Measurements from ENCODE around the gene NPAS3. TPM values are rescaled to one million over a fixed set of nuclear protein-coding genes. Genes with fewer than 3 reads are reported as not detected.

The NPAS3 gene
- total and polyA plus RNA-seq, 2 of the 13 experiments (the other 11 are each of a cell fraction or from before 2014, with no cell fraction given): not detected

DNA sequence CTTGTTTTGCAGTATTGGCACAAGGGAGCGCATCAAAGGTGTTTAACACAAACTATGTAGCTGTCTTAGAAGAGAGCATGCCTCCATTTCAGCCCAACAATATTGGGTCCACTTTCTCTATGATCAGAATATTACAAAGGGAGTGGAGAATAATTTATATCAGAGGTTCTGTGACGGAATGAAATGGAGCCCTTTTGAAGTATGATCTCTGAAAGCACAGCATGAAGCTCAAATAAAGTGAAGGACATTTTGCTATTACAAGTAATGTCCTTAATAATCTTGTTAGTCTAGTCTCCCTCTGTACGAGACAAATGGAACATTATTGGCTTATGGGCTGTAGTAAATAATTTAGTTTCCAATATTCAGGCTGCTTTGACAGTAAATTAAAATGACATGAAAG, 302.7 kb downstream of the NPAS3 start:
- WGBS (ENCODE audit: low lambda C conversion rate): under 1% methylated on average over 3 of the region's 3 CpGs
- Histone ChIP-seq H3K27ac (ENCODE audit: extremely low read length, insufficient read depth, low read length) (no peak overlapping the region), H3K4me2 (ENCODE audit: low read depth, low read length) (no peak overlapping the region), H3K4me3 (replicated peaks in 1 of 3; ENCODE audit: insufficient read depth in 1 of 3, low read depth in 2 of 3, low read length in 3 of 3) (no peak overlapping the region), H3K79me2 (ENCODE audit: insufficient read depth, low read length) (no peaks in the 10 kb centered on the region), H3K4me1 (ENCODE audit: insufficient read depth, low read length) (no peaks in the 10 kb centered on the region), H4K20me1 (ENCODE audit: insufficient read depth, low read length) (no peaks in the 10 kb centered on the region), H3K9ac (ENCODE audit: insufficient read depth, low read depth, low read length) (no peak overlapping the region), H3K27me3 (ENCODE audit: control insufficient read depth in 1 of 2, insufficient read depth in 2 of 2, low read length in 2 of 2) (no peaks in the 10 kb centered on the region), H3K36me3 (replicated peaks in 1 of 2; ENCODE audit: control insufficient read depth in 1 of 2, insufficient read depth in 2 of 2, low read length in 2 of 2) (no peaks in the 10 kb centered on the region), H3K9me3 (ENCODE audit: low read length) (peaks cover 17% of the 10 kb centered on the region; the same call in 1 of the 2 replicates), H2AFZ (ENCODE audit: low read length) (no peak overlapping the region)
- intact Hi-C loops (cut with micrococcal nuclease; ENCODE audit: unreplicated experiment) (no loop called here), in situ Hi-C loops (cut with HindIII; ENCODE audit: extremely low pct_ligation_motif_present, low pct_unique_long_range_greater_than_20kb) (no loop called here)
- DNase-seq (ENCODE audit: low spot score) (no peak), FAIRE-seq (no peak), ATAC-seq (no peak)
- TF ChIP-seq ZNF552 (CRISPR knock-in tag; IDR thresholded peaks at IDR 0.05; ENCODE audit: borderline replicate concordance) (no peak), PRDM10 (CRISPR knock-in tag; IDR thresholded peaks at IDR 0.05; ENCODE audit: low read depth) (no peak)
- TF ChIP-seq, protein P1, sequence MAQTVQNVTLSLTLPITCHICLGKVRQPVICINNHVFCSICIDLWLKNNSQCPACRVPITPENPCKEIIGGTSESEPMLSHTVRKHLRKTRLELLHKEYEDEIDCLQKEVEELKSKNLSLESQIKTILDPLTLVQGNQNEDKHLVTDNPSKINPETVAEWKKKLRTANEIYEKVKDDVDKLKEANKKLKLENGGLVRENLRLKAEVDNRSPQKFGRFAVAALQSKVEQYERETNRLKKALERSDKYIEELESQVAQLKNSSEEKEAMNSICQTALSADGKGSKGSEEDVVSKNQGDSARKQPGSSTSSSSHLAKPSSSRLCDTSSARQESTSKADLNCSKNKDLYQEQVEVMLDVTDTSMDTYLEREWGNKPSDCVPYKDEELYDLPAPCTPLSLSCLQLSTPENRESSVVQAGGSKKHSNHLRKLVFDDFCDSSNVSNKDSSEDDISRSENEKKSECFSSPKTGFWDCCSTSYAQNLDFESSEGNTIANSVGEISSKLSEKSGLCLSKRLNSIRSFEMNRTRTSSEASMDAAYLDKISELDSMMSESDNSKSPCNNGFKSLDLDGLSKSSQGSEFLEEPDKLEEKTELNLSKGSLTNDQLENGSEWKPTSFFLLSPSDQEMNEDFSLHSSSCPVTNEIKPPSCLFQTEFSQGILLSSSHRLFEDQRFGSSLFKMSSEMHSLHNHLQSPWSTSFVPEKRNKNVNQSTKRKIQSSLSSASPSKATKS (CRISPR knock-in tag; IDR thresholded peaks at IDR 0.05): no peak
- POLR2A ChIA-PET: no interaction called here
- CTCF ChIA-PET (ENCODE audit: low intra/inter-chr PET ratio, low total read pairs): no interaction called here
- BruUV-seq (replicated peaks): no TSS peak

Measured in HepG2 (cell line).